WTC11 (cell line): ENCODE results near the gene OSBPL10.

Experiments
- GRHL2 ChIP-seq: fragments of 250-450 bp; sonication (Bioruptor Pico); IDR thresholded peaks from 2 replicates; pipeline ENCODE4 v1.8.0; 2022; ENCODE audit warnings: mild to moderate bottlenecking, moderate library complexity; ENCODE audit not compliant: insufficient replicate concordance, severe bottlenecking
- TCF7 ChIP-seq: sonication (generic); formaldehyde crosslinking; IDR thresholded peaks from 2 replicates; pipeline ENCODE4 v1.8.0; 2022; ENCODE audit warnings: mild to moderate bottlenecking, low read depth, missing genetic modification reagents, moderate library complexity
- TEAD4 ChIP-seq: sonication (generic); formaldehyde crosslinking; IDR thresholded peaks from 2 replicates; pipeline ENCODE4 v1.8.0; 2022; ENCODE audit warnings: mild to moderate bottlenecking, missing genetic modification reagents
- TF ChIP-seq, protein P1 (sequence below): fragments of 200-600 bp; IDR thresholded peaks from 2 replicates; pipeline ENCODE4 v1.8.0; 2022; ENCODE audit warnings: antibody characterized with exemption
- TF ChIP-seq, protein P2 (sequence below): sonication (generic); formaldehyde crosslinking; IDR thresholded peaks from 2 replicates; pipeline ENCODE4 v1.8.1; 2023; ENCODE audit warnings: mild to moderate bottlenecking, missing genetic modification reagents, moderate library complexity
- TF ChIP-seq, protein P3 (sequence below): sonication (generic); formaldehyde crosslinking; IDR thresholded peaks from 2 replicates; pipeline ENCODE4 v1.8.0; 2022; ENCODE audit warnings: mild to moderate bottlenecking, missing genetic modification reagents
- TF ChIP-seq, protein P4 (sequence below): sonication (generic); formaldehyde crosslinking; IDR thresholded peaks from 2 replicates; pipeline ENCODE4 v1.8.0; 2022; ENCODE audit warnings: mild to moderate bottlenecking, missing genetic modification reagents

DNA sequence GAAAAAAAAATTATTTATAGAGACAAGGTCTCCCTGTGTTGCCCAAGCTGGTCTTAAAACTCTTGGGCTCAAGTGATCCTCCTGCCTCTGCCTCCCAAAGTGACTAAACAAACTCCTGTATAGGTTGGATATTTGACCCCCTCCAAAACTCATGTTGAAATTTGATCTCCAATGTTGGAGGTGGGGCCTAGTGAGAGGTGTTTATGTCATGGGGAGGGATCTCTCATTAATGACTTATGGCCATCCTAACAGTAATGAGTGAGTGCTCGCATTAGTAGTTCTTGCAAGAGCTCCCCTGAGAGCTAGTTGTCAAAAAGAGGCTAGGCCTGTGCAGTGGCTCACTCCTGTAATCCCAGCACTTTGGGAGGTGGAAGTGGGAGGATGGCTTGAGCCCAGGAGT lies 307.1 kb downstream of the OSBPL10 start:
- TF ChIP-seq, protein P1, sequence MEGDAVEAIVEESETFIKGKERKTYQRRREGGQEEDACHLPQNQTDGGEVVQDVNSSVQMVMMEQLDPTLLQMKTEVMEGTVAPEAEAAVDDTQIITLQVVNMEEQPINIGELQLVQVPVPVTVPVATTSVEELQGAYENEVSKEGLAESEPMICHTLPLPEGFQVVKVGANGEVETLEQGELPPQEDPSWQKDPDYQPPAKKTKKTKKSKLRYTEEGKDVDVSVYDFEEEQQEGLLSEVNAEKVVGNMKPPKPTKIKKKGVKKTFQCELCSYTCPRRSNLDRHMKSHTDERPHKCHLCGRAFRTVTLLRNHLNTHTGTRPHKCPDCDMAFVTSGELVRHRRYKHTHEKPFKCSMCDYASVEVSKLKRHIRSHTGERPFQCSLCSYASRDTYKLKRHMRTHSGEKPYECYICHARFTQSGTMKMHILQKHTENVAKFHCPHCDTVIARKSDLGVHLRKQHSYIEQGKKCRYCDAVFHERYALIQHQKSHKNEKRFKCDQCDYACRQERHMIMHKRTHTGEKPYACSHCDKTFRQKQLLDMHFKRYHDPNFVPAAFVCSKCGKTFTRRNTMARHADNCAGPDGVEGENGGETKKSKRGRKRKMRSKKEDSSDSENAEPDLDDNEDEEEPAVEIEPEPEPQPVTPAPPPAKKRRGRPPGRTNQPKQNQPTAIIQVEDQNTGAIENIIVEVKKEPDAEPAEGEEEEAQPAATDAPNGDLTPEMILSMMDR: no peak
- TF ChIP-seq, protein P2, sequence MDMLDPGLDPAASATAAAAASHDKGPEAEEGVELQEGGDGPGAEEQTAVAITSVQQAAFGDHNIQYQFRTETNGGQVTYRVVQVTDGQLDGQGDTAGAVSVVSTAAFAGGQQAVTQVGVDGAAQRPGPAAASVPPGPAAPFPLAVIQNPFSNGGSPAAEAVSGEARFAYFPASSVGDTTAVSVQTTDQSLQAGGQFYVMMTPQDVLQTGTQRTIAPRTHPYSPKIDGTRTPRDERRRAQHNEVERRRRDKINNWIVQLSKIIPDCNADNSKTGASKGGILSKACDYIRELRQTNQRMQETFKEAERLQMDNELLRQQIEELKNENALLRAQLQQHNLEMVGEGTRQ (CRISPR knock-in tag): no peak
- no peak for TF ChIP-seq TCF7
- TF ChIP-seq, protein P3, sequence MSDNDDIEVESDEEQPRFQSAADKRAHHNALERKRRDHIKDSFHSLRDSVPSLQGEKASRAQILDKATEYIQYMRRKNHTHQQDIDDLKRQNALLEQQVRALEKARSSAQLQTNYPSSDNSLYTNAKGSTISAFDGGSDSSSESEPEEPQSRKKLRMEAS (CRISPR knock-in tag): no peak
- no peak for TF ChIP-seq TEAD4 (CRISPR knock-in tag)
- TF ChIP-seq, protein P4, sequence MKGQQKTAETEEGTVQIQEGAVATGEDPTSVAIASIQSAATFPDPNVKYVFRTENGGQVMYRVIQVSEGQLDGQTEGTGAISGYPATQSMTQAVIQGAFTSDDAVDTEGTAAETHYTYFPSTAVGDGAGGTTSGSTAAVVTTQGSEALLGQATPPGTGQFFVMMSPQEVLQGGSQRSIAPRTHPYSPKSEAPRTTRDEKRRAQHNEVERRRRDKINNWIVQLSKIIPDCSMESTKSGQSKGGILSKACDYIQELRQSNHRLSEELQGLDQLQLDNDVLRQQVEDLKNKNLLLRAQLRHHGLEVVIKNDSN (CRISPR knock-in tag): no peak
- no peak for TF ChIP-seq GRHL2 (CRISPR knock-in tag)
